Retina (tissue), 1 donor: ENCODE results near the gene KNTC1.
"Not testable (repeated sequence)": the region's sequence is repeated elsewhere in the genome, so short reads cannot be mapped to it uniquely, and the experiment has no call there.

Experiments
- DNase-seq: peaks from one replicate; pipeline ENCODE4 v3.0.0-alpha.2; 2016

The KNTC1 gene

GRCh38 chr12:122506393-122506938, 20.6 kb upstream of the KNTC1 start:
- no peak for DNase-seq

DNA sequence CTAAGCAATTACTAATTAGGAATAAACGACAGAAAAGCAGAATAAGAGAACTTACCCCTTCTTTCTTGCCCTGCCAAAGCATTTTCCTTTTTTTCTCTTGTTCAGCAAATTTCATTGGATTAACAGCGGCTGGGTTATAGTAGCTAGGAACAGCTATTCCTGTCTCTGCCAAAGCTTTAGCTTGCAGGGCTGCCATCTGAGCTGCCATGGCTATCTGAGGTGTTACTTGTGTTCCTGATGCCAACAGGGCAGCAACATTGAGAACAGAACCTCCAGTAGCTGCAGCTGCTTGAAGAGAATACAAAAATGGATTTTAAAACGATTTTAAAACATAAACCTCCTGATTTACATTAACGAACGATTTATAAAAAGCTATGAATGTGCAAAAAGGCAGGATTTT, 18.9 kb upstream of the KNTC1 start:
- no peak for DNase-seq

GRCh38 chr12:122513028-122513427, 14.0 kb upstream of the KNTC1 start:
- not testable (repeated sequence) for DNase-seq

GRCh38 chr12:122513660-122514059, 13.4 kb upstream of the KNTC1 start:
- DNase-seq, result no peak

- DNase-seq, result no peak
These were observed 11.8 kb upstream of the KNTC1 start for GRCh38 chr12:122515275-122515674.

GRCh38 chr12:122516544-122517361, 10.3 kb upstream of the KNTC1 start:
- DNase-seq, result no peak

- DNase-seq, result no peak
These were observed 9.2 kb upstream of the KNTC1 start for GRCh38 chr12:122517877-122518276.

DNA sequence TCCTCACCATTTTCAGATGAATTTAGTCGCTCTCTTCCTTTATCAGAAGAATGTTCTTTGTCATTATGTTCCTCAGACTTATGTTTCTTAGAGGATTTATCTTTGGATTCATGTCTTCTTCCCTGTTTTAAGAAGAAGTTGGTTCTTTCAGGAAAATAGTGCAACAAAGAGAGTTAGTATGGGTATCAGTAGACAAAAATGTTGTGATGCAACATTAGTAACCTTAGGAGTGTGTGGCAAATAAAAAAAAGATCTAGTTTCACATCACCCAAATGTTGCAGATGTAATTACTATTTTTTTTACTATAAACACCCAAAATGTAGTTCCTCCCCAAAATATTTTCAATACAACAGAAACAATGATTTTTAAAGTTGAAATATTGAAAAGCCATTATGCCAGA, 8.1 kb upstream of the KNTC1 start:
- no peak for DNase-seq

GRCh38 chr12:122519418-122519817, 7.6 kb upstream of the KNTC1 start:
- DNase-seq, result no peak

GRCh38 chr12:122520676-122521075, 6.4 kb upstream of the KNTC1 start:
- DNase-seq, result no peak

- DNase-seq, result no peak
These were observed 3.8 kb upstream of the KNTC1 start for GRCh38 chr12:122523280-122523679.

DNA sequence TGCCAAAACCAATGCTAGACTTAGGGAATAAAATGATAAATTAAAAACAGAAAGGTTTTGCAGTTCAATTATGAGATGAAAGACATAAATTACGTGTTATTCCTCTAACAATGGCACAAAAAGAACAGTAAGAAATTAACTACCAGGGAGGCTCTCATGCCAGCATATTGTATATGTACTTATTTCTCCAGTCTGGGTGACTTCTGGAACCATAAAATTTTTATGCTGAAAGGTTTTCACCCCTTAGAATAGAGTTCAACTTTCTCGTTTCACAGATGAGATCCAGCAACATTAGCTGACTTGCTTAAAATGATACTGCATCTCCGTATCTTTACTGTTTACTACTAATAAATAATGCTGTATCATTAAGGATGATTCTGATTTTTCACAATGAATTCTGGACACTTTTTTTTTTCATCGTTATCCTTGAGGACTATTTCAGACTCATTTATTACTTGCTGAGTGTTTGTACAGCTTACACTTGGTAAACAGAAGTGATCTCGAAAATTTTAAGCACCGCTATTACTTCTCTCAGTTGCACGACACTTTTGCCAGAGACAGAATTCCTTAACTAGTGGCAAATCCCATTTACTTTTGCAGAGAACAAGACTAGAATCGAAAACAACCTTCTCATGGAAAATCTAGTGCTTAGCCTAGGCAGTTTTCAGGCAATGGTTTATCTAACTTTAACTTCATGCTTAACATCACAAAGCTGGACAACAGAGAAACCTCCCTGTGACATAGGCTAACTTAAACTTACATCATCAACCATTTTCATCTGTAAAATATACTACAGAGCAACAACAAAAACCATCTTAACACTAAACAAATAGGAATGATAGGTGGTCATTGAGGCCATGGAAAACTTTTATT, 3.0 kb upstream of the KNTC1 start:
- DNase-seq, result no peak

DNA sequence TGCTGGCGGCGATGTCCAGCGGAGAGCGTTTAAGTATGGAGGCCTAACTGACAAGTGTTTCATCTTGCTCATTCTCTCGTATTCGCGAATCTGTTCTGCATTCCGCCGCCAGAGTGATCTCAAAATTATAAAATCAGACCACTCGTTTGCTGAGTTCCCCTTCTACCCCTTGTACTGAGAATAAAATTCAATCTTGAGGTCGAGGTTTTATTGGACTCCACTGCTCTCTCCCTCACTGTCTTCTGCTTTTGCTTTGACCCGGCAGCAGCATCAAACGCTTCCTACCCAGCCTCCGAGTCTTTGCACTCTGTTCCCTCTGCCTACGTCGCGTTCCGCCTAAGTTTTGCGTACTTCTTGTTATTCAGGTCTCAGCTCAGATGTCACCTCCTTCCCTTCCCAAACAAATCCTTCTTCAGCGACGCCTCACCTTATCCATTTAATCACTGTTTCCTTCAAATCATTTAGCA, 462 bp downstream of the KNTC1 start:
- DNase-seq, result no peak

DNA sequence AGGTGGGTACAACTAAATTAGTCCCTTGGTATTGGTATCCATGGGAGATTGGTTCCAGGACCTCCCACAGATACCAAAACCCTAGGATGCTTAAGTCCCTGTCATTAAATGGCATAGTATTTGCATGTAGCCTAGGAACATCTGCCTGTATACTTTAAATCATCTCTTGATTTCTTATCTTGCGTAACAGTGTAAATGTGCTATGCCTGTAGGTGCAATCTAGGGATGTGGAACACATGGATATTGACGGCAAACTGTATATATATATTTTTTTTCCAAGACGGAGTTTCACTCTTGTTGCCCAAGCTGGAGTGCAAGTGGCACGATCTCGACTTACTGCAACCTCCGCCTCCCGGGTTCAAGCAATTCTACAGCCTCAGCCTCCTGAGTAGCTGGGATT, 1.5 kb downstream of the KNTC1 start:
- DNase-seq, result no peak

GRCh38 chr12:122528992-122529391, 1.9 kb downstream of the KNTC1 start:
- DNase-seq, result no peak

GRCh38 chr12:122533856-122534255, 6.8 kb downstream of the KNTC1 start:
- no peak for DNase-seq

DNA sequence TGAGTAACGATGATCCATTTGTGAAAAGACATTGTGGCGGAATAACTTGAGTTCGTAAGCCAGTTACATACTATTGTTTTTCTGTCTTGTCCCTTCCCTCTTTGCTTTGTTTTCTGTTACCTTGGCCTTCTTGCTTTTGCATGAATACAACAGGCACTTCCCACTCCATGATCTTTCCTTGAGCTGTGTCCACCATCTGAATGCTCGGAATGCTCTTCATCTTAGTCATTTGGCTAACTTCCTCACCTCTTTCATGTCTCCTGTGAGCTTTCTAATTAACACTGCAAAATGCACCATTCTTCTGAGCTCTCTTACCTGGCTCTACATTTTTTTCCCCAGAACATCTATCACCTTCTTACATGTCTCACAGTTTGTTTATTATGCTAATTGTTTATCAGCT, 10.0 kb downstream of the KNTC1 start:
- no peak for DNase-seq

DNA sequence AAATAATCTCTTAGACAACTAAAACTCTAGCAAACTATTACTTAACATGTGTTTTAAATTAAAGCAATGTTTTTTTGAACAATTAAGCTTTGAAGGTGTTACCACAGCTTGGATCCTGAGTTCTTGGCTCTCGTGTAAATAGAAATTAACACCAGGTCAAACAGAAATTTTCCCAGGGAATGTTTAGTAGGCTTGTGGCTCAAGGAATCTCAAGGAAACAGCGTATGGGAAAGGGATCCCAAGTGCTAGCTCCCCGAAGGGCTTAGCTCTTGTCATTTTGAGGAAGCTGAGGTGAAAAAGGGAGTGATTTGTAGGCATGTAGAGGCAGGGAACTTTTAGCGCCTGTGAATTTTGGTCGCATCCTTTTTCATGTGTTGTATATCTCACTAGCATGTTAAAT, 11.4 kb downstream of the KNTC1 start:
- no peak for DNase-seq

DNA sequence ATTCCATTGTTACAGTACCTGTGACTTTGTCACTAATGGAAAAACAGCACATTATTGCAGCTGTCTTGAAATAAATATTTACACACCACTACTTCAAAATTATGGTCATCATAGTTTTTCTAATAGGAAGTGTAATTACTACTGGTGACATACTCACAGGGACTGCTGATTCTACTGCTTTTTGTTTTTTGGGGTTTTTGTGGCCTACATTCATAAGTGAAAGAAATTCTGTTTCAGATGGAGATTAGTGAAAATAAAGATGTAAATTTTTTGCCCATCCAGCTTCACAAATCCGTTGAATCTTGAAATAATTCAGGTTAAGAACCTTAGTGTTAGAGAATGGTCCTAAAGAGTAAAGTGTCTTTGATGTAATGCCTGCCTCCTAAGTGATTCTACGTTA, 17.5 kb downstream of the KNTC1 start:
- no peak for DNase-seq

DNA sequence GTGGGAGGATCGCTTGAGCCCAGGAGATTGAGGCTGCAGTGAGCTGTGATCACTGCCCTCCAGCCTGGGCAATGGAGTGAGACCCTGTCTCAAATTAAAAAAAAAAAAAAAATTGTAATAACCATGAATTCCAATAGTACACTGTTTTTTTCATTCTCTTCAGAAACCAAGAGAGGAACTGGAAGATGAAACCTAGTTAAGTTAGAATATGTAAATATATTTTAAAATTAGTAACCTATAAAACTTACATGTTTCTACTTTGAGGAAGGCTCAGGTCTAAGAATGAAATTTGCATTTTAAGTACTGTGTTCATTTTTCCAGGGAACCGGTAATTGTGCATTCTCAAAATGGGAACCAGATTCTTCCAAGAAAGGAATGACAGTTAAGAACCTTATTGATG, 18.8 kb downstream of the KNTC1 start:
- no peak for DNase-seq

- DNase-seq, result no peak
These were observed 20.3 kb downstream of the KNTC1 start for GRCh38 chr12:122547330-122547729.

GRCh38 chr12:122558745-122559641, 31.9 kb downstream of the KNTC1 start:
- DNase-seq, result no peak

DNA sequence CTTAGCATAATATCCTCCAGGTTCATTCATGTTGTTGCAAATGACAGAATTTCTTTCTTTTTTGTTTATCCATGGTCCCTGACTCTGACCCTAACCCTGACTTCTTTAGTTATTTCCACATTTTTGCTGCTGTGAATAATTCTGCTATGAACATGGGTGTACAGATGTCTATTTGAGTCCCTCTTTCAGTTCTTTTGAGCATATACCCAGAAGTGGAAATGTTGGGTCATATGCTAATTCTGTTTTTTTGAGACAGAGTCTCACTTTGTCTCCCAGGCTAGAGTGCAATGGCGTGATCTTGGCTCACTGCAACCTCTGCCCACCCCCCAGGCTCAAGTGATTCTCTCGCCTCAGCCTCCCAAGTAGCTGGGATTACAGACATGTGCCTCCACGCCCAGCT, 33.1 kb downstream of the KNTC1 start:
- no peak for DNase-seq
